Left lung (tissue), 10 donors: ENCODE data around the gene NAALADL2. TPM values are rescaled to one million over a fixed set of nuclear protein-coding genes. Genes with fewer than 3 reads are reported as not detected.

Experiments used
- ATAC-seq: fragments of 200-7000 bp; cut with Tn5 transposase; one replicate; pipeline ENCODE4 v1.9.1; 2020; ENCODE audit warnings: moderate library complexity
- DNase-seq, 4 donors: peaks; one replicate each; pipeline ENCODE4 v3.0.0-alpha.2; 2013 to 2020
- H3K27ac ChIP-seq, 2 donors: fragments of 200-600 bp; sonication (generic) in 1 of 2; one replicate each; pipeline versions ENCODE4 v1.5.0 to v1.8.0; 2020 to 2021
- H3K27me3 ChIP-seq, 2 donors: fragments of 200-600 bp; sonication (generic) in 1 of 2; one replicate each; pipeline versions ENCODE4 v1.5.0 to v1.8.0; 2020 to 2021
- H3K36me3 ChIP-seq, 2 donors: fragments of 200-600 bp; sonication (generic) in 1 of 2; one replicate each; pipeline versions ENCODE4 v1.5.0 to v1.8.0; 2020 to 2021
- H3K4me1 ChIP-seq, 2 donors: fragments of 200-600 bp; one replicate each; pipeline ENCODE4 v1.8.0; 2021
- H3K4me3 ChIP-seq, 2 donors: fragments of 200-600 bp; sonication (generic) in 1 of 2; one replicate each; pipeline versions ENCODE4 v1.5.0 to v1.8.0; 2020 to 2021; ENCODE audit warnings: mild to moderate bottlenecking in 1 of 2
- H3K9me3 ChIP-seq, 2 donors: fragments of 200-600 bp; sonication (generic) in 1 of 2; one replicate each; pipeline versions ENCODE4 v1.5.0 to v1.8.0; 2020 to 2021
- intact Hi-C, 2 donors: fragments of 100-400 bp; cut with DNase I; formaldehyde crosslinking; loops; one replicate each; pipeline versions ENCODE4 v1.11.2 to v1.14.2; 2022
- polyA plus RNA-seq, 6 donors: library from polyadenylated mRNA; unstranded; fragments of 120-200 nt; gene quantifications; one replicate each; pipeline ENCODE4 v1.2.1, GENCODE V29; 2013; ENCODE audit not compliant: insufficient read length in 6 of 6
- total RNA-seq, 2 donors: library from RNA; stranded (reverse); fragmentation: NEBNext Ultra II Directional; extraction: Animal tissue kit (Norgen Biotek cat#: 25700); gene quantifications; one replicate each; pipeline ENCODE4 v1.2.1, GENCODE V29; 2021
- TF ChIP-seq, protein P1 (sequence below), 2 donors: fragments of 200-600 bp; sonication (generic) in 1 of 2; IDR thresholded peaks; one replicate each; pipeline versions ENCODE4 v1.5.0 to v1.8.0; 2021; ENCODE audit warnings: antibody characterized with exemption in 2 of 2
- donor health status: DM: no; HTN: yes; CAD: no.
- donor health status: DM: no; HTN: no; CAD: no.

NAALADL2 gene
- total and polyA plus RNA-seq, 8 donors = 9.8 to 23.3 (median 17.8) TPM

- Histone ChIP-seq H3K36me3 (no peaks in the 10 kb centered on the region), H3K27me3 (no peaks in the 10 kb centered on the region), H3K9me3 (peaks cover 0 to 3% of the 10 kb centered on the region in 2 donors), H3K4me1 (no peaks in the 10 kb centered on the region), H3K4me3 (no peak overlapping the region), H3K27ac (no peak overlapping the region)
- intact Hi-C loops = no loop called here
- ATAC-seq (no peak), DNase-seq (no peak)
- TF ChIP-seq, protein P1, sequence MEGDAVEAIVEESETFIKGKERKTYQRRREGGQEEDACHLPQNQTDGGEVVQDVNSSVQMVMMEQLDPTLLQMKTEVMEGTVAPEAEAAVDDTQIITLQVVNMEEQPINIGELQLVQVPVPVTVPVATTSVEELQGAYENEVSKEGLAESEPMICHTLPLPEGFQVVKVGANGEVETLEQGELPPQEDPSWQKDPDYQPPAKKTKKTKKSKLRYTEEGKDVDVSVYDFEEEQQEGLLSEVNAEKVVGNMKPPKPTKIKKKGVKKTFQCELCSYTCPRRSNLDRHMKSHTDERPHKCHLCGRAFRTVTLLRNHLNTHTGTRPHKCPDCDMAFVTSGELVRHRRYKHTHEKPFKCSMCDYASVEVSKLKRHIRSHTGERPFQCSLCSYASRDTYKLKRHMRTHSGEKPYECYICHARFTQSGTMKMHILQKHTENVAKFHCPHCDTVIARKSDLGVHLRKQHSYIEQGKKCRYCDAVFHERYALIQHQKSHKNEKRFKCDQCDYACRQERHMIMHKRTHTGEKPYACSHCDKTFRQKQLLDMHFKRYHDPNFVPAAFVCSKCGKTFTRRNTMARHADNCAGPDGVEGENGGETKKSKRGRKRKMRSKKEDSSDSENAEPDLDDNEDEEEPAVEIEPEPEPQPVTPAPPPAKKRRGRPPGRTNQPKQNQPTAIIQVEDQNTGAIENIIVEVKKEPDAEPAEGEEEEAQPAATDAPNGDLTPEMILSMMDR (IDR thresholded peaks at IDR 0.05) = no peak
Measured at GRCh38 chr3:175535351-175535750, 676.2 kb downstream of the NAALADL2 start.

DNA sequence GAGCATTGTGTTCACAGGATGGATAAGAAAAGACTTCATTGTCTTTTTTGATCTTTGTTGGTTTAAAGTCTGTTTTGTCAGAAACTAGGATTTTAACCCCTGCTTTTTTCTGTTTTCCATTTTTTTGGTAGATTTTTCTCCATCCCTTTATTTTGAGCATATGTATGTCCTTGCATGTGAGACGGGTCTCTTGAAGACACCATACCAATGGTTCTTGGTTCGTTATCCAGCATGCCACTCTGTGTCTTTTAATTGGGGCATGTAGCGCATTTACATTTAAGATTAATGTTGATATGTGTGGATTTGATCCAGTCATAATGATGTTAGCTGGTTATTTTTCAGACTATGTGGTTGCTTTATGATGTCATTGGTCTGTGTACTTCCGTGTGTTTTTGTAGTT lies 687.0 kb downstream of the NAALADL2 start:
- ATAC-seq (no peak), DNase-seq (no peak)
- no peaks in the 10 kb centered on the region for H3K36me3 ChIP-seq
- TF ChIP-seq, protein P1 (IDR thresholded peaks at IDR 0.05) = no peak
- no peak overlapping the region for H3K27ac ChIP-seq
- intact Hi-C loops = no loop called here
- H3K27me3 ChIP-seq = no peaks in the 10 kb centered on the region
- H3K9me3 ChIP-seq = peaks cover 0 to 12% of the 10 kb centered on the region in 2 donors
- no peak overlapping the region for H3K4me3 ChIP-seq
- no peaks in the 10 kb centered on the region for H3K4me1 ChIP-seq

GRCh38 chr3:175552929-175553328 lies 693.8 kb downstream of the NAALADL2 start:
- Histone ChIP-seq H3K4me3 (no peak overlapping the region), H3K27me3 (no peaks in the 10 kb centered on the region), H3K36me3 (no peaks in the 10 kb centered on the region), H3K9me3 (no peaks in the 10 kb centered on the region), H3K4me1 (no peaks in the 10 kb centered on the region), H3K27ac (no peak overlapping the region)
- no peak for DNase-seq
- intact Hi-C loops = no loop called here
- TF ChIP-seq, protein P1 (IDR thresholded peaks at IDR 0.05) = no peak
- no peak for ATAC-seq

DNA sequence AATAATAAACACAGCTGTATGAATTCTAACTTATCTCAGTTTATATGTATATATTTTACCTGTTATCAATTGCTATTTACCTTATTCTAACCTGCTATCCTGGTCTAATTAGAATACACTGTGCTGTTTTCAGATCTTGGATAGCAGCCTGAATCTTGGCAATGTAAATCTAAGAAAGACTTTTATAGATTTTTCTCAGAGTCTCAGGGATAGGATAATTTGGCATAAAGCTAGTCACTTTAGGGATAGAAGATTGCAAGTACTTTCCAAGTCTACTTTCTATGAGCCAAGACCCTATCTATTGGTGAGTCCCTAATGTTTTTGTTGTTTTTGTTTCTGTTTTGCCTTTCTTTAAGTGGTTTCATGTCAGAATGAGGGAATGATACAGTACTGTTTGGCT lies 695.7 kb downstream of the NAALADL2 start:
- Histone ChIP-seq H3K4me1 (no peaks in the 10 kb centered on the region), H3K9me3 (peaks cover 0 to 13% of the 10 kb centered on the region in 2 donors), H3K27me3 (no peaks in the 10 kb centered on the region), H3K27ac (no peak overlapping the region), H3K4me3 (no peak overlapping the region), H3K36me3 (no peaks in the 10 kb centered on the region)
- DNase-seq (no peak), ATAC-seq (no peak)
- intact Hi-C loops = no loop called here
- TF ChIP-seq, protein P1 (IDR thresholded peaks at IDR 0.05) = no peak

DNA sequence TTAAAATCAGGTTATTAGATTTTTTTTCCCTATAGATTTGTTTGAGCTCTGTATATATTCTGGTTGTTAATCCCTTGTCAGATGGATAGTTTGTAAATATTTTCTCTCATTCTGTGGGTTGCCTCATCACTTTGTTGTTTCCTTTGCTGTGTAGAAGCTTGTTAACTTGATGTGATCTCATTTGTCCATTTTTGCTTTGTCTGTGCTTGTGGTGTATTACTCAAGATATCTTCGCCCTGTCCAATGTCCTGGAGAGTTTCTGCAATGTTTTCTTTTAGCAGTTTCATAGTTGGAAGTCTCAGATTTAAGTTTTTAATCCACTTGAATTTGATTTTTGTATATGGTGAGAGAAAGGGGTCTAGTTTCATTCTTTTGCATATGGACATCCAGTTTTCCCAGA lies 699.1 kb downstream of the NAALADL2 start:
- ATAC-seq (no peak), DNase-seq (no peak)
- Histone ChIP-seq H3K36me3 (no peaks in the 10 kb centered on the region), H3K9me3 (peaks cover 0 to 16% of the 10 kb centered on the region in 2 donors), H3K27me3 (no peaks in the 10 kb centered on the region), H3K4me1 (no peaks in the 10 kb centered on the region), H3K4me3 (no peak overlapping the region), H3K27ac (no peak overlapping the region)
- intact Hi-C loops = no loop called here
- TF ChIP-seq, protein P1 (IDR thresholded peaks at IDR 0.05) = no peak
